ENCODE data around the gene NCK1. TPM values are rescaled to one million over a fixed set of nuclear protein-coding genes. Genes with fewer than 3 reads are reported as not detected.

The NCK1 gene
- total RNA-seq, 1 donor: 42.6 TPM

GRCh38 chr3:136954980-136955780 is 93.2 kb downstream of the NCK1 start:
- no peak for DNase-seq (ENCODE audit: low read depth)
- H3K4me3 ChIP-seq (ENCODE audit: low read depth, low read length): no peak overlapping the region
- TF ChIP-seq, protein P1, sequence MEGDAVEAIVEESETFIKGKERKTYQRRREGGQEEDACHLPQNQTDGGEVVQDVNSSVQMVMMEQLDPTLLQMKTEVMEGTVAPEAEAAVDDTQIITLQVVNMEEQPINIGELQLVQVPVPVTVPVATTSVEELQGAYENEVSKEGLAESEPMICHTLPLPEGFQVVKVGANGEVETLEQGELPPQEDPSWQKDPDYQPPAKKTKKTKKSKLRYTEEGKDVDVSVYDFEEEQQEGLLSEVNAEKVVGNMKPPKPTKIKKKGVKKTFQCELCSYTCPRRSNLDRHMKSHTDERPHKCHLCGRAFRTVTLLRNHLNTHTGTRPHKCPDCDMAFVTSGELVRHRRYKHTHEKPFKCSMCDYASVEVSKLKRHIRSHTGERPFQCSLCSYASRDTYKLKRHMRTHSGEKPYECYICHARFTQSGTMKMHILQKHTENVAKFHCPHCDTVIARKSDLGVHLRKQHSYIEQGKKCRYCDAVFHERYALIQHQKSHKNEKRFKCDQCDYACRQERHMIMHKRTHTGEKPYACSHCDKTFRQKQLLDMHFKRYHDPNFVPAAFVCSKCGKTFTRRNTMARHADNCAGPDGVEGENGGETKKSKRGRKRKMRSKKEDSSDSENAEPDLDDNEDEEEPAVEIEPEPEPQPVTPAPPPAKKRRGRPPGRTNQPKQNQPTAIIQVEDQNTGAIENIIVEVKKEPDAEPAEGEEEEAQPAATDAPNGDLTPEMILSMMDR (IDR thresholded peaks at IDR 0.05; ENCODE audit: insufficient read depth, low read length): no peak

DNA sequence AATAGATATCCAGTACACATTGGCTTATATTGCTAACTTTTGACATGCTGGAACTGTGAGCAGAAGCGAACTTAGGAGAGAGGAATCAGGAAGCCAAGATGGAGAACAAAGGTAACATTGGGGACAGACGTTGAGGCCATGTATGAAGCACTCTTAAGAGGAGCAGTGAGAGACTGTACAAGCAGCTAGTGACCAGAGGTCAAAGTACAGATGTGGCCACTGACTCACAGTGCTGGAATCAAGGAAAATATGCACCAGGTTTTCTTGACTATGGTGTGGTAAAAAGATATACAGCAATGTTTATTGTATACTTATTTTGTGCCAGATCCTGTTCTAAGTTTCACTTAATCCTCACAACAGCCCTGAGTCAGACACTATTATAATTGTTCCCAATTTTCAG is 93.8 kb downstream of the NCK1 start:
- TF ChIP-seq, protein P1 (IDR thresholded peaks at IDR 0.05; ENCODE audit: insufficient read depth, low read length): no peak
- DNase-seq (ENCODE audit: low read depth): peak; percentile 83
- H3K4me3 ChIP-seq (ENCODE audit: low read depth, low read length): no peak overlapping the region

- TF ChIP-seq, protein P1 (IDR thresholded peaks at IDR 0.05; ENCODE audit: insufficient read depth, low read length): no peak
These were observed 95.0 kb downstream of the NCK1 start for GRCh38 chr3:136956971-136957370.

GRCh38 chr3:136957751-136958288 is 95.8 kb downstream of the NCK1 start, which contains the start of gene IL20RB:
TSS of gene IL20RB (plus strand) at chr3:136957983. CDS start at chr3:136958114, 131 bp downstream.
- DNase-seq (ENCODE audit: low read depth): peak; percentile 94

More at GRCh38 chr3:136956971-136957370, 95.0 kb downstream of the NCK1 start:
- no peak overlapping the region for H3K4me3 ChIP-seq (ENCODE audit: low read depth, low read length)
- no peak for DNase-seq (ENCODE audit: low read depth)

GRCh38 chr3:136958939-136959338 is 96.9 kb downstream of the NCK1 start:
- TF ChIP-seq, protein P1 (IDR thresholded peaks at IDR 0.05; ENCODE audit: insufficient read depth, low read length): no peak
- peak overlapping the region; percentile 29 for H3K4me3 ChIP-seq (ENCODE audit: low read depth, low read length)
- DNase-seq (ENCODE audit: low read depth): no peak

More at GRCh38 chr3:136957751-136958288, 95.8 kb downstream of the NCK1 start, which contains the start of gene IL20RB:
- H3K4me3 ChIP-seq (ENCODE audit: low read depth, low read length): peak within 1 kb of the TSS; percentile 29
- TF ChIP-seq, protein P1 (IDR thresholded peaks at IDR 0.05; ENCODE audit: insufficient read depth, low read length): no peak

DNA sequence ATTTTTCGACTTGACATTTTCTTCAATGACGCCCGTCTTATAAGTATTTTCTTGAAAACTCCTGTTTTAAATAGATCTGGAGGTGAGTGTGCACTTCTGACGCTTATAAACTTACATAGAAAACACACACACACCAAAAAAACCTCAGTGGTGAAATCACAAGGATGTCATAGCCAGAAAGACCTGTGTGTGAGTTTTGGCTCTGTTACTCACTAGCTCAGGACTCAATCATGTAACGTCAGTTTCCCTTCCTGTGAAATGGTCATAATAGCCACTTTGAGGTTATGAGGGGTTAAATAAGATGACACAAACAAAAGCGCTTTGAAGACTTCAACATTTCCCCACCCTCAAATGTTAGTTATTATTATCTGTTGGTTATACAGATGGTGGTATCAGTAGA is 97.6 kb downstream of the NCK1 start:
- no peak for DNase-seq (ENCODE audit: low read depth)
- no peak overlapping the region for H3K4me3 ChIP-seq (ENCODE audit: low read depth, low read length)
- TF ChIP-seq, protein P1 (IDR thresholded peaks at IDR 0.05; ENCODE audit: insufficient read depth, low read length): no peak
